SU-DHL-6 (cell line): Measurements from ENCODE around the gene TPM3.
"Not testable (repeated sequence)": the region's sequence is repeated elsewhere in the genome, so short reads cannot be mapped to it uniquely, and the experiment has no call there.

Experiments used
- CTCF ChIP-seq: fragments of 200-600 bp; sonication (generic); IDR thresholded peaks from one replicate; pipeline ENCODE4 v1.5.1; 2017; ENCODE audit warnings: antibody characterized with exemption, mild to moderate bottlenecking, low read length, moderate library complexity; ENCODE audit not compliant: insufficient read depth, poor library complexity, severe bottlenecking
- EZH2phosphoT487 ChIP-seq: fragments of 200-600 bp; sonication (generic), shearing (Covaris generic); conservative IDR thresholded peaks from 2 replicates; pipeline ENCODE4 v1.6.1; 2018; ENCODE audit warnings: mild to moderate bottlenecking, antibody characterized with exemption, low read length, moderate library complexity, mixed read lengths

DNA sequence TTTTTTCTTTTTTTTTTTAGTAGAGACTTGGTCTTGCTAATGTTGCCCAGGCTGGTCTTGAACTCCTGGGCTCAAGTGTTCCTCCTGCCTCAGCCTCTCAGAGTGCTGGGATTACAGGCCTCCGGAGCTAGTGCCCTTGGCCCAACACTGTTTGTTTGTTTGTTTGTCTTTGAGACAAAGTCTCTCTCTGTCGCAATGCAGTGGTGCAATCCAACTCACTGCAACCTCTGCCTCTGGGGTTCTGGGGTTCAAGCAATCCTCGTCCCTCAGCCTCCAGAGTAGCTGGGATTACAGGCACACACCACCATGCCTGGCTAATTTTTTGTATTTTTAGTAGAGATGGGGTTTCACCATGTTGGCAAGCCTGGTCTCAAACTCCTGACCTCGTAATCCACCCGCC, 44.4 kb downstream of the TPM3 start:
- not testable (repeated sequence) for TF ChIP-seq EZH2phosphoT487, CTCF
